Measurements from ENCODE around the gene ACTL7A.

DNA sequence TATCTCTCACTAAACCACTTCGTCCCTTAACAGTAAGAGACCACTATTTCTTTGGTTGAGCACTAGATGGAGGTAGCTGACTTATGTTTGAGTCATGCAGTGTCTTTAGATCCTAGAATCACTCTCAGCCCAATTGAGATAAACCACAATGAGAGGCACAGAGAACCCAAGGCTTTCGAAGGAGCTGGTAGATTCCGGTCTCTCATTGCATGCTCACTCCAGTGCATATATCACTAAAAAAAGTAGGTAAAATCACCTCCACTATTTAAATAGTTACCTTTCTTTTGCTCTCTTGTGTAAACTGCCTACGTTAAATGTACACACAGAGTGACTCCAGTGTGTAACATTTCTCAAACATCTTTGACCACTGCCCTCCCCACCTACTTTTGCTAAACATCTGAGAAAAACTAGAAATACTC lies 27.6 kb downstream of the ACTL7A start:
- TF ChIP-seq, protein P1, sequence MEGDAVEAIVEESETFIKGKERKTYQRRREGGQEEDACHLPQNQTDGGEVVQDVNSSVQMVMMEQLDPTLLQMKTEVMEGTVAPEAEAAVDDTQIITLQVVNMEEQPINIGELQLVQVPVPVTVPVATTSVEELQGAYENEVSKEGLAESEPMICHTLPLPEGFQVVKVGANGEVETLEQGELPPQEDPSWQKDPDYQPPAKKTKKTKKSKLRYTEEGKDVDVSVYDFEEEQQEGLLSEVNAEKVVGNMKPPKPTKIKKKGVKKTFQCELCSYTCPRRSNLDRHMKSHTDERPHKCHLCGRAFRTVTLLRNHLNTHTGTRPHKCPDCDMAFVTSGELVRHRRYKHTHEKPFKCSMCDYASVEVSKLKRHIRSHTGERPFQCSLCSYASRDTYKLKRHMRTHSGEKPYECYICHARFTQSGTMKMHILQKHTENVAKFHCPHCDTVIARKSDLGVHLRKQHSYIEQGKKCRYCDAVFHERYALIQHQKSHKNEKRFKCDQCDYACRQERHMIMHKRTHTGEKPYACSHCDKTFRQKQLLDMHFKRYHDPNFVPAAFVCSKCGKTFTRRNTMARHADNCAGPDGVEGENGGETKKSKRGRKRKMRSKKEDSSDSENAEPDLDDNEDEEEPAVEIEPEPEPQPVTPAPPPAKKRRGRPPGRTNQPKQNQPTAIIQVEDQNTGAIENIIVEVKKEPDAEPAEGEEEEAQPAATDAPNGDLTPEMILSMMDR (IDR thresholded peaks at IDR 0.05): peak in 3 of 6 experiments; percentile 18 to 23 (median 19)
- no peak for TF ChIP-seq POLR2A (IDR thresholded peaks at IDR 0.05)

All from thyroid gland (tissue), 4 donors.